Kidney capillary endothelial cell (primary cell): Measurements from ENCODE around the gene DZIP1L.

Experiments
- DNase-seq: peaks from one replicate; pipeline ENCODE4 v3.0.0-alpha.2; 2018; ENCODE audit warnings: low spot score

DZIP1L gene

DNA sequence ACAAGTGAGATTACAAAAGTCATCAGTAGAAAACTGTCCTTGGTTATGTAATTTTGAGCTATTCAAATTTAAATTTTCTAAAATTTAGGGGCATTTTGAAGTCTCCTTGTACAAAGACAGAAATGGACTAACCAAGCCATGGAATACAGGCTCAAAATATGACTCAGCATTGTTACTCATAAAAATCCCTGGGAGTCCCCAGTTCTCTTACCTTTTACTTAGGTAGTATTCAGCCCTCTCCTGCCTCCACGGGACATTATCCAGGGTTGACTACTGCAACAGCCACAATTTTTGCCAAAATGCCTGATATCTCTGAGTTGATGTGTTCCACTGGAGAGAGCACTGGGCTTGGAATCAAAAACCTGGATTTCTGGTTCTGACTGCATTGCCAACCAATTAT lies 80.5 kb downstream of the DZIP1L start:
- no peak for DNase-seq

DNA sequence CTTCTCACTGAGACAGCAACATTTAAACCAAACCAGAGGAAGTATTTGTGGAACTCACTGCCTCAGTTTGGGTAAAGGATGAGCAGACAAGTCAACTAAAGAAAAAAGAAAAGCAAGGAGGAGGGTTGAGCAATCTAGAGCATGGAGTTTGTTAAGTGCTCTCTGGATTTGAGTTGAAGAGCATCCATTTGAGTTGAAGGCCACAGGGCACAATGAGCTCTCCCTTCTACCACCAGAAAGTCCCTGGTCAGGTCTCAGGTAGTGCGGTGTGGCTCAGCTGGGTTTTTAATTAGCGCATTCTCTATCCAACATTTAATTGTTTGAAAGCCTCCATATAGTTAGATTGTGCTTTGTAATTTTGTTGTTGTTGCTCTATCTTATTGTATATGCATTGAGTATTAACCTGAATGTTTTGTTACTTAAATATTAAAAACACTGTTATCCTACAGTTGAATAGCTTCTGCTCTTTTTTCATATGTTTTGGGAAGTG lies 82.2 kb downstream of the DZIP1L start:
- no peak for DNase-seq

DNA sequence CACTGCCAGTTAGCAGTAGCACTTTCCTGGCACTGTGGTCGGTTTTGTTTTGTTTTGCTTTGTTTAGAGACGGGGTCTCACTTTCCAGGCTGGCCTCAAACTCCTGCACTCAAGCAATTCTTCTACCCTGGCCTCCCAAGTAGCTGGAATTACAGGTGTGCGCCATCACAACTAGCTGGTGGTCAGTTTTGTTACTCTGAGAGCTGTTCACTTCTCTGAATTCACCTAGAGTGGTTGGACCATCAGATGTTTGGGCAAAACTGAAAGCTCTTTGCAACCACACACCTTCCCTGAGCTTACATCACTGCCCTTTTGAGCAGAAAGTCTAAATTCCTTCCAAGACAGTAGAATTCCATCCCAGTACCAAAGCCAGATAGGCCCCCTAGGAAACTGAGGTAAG lies 82.8 kb downstream of the DZIP1L start:
- no peak for DNase-seq

GRCh38 chr3:138031536-138031935 lies 83.9 kb downstream of the DZIP1L start:
- no peak for DNase-seq

GRCh38 chr3:138030734-138031280 lies 84.6 kb downstream of the DZIP1L start:
- DNase-seq = no peak

- DNase-seq = no peak
These were observed 87.6 kb downstream of the DZIP1L start for GRCh38 chr3:138027821-138028220.

DNA sequence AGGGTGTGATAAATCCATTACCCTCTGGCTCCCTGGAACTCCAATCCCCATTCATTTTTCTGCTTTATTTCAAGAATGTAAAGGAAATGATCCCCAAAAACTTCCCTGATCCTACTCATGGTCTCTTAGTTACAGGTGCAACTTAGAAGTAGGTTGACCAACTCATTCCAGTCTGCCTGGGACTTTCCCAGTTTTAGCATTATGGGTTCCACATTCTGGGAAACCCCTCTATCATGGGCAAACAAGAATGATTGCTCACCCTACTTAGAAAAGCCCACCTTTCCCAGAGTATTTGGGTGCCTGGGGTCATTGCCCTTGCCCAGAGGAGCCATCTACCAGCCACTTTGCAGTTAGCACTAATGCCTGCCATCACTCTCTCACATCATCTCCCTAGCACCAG lies 89.9 kb downstream of the DZIP1L start:
- no peak for DNase-seq

DNA sequence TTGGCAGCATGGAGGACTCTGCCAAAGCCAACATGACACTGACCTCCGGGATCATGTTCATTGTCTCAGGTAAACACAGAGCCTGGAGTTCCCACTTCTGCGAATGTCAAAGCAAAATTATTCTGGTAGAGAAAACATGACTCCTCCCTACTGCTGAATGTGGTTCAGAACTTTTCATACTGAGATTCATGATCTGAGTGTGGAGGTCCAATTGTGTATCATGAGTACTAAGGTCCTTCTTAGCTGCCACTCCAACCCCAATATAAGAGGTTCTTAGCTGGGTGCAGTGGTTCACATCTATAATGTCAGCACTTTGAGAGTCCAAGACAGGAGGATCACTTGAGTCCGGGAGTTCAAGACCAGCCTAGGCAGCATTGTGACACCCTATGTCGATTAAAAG lies 91.7 kb downstream of the DZIP1L start:
- DNase-seq = no peak

DNA sequence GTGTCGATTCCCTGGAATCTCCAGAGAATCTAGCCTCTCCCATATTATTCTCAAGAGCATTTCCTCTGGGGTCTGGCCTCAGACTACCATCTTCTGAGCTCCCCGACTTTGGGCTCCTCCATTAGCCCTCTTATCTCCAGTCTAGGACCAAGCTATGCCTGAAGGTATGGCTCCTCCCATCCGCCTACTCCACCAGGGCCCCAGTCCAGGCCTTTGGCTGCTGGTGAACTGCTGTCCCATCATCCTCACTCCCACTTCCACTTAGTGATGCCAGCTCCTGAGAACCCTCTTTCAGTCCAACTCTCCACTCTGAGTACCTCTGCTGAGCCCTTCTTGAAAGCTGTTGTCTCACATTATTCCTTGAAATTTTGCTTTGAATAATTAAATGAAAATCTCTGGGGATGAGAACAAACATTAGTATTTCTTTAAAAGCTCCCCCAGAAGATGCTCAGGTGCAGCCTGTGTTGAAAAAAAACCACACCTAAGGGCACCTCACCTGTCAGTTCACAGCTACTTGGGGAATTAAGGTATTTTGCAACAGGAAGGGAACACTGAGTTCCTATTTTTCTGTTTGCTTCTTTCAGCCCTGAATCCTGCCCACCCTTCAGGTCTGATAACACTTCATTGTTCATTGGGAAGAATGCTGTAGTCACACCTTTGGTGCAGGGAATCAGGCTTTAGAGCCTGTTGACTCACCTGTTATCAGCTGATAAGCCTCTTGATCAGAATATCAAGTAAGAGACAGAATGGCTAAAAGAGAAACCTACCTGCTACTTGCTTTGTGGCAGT lies 95.9 kb downstream of the DZIP1L start:
- DNase-seq = no peak

- no peak for DNase-seq
These were observed 99.3 kb downstream of the DZIP1L start for GRCh38 chr3:138016065-138016464.

DNA sequence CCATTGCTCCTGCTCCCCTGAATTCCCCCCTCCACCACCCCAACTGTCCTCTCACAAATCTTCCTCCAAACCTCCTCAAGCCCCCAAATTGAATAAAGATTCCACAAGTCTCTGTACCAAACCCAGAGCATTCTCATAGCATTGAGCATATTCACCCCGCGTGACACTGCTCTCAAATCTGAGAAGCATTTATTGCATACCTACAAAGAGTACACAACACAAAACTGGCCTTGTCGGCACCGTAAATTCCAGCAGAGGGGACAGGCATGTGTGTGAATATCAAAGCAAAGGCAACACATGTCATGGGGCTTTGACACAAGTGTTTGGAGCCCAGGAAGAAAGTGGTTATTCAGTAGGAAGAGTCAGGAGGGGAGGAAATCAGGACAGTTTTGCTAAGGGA lies 102.9 kb downstream of the DZIP1L start:
- no peak for DNase-seq
